Stimulated activated naive CD8-positive, alpha-beta T cell treated with anti-CD3 and anti-CD28 coated beads, Interleukin-15, amount 100 ng/mL, for 72 hours (primary cell): Measurements from ENCODE around the gene CEP55.

Experiments
- ATAC-seq: fragments of 150-1000 bp; cut with Tn5 transposase; 2 replicates; pipeline ENCODE4 v1.10.0; 2021; ENCODE audit warnings: mild to moderate bottlenecking, moderate library complexity
- DNase-seq, 2 donors: peaks; one replicate each; pipeline ENCODE4 v3.0.0; 2021 to 2022
- H3K27ac Mint-ChIP-seq, 2 donors: one replicate each; pipeline ENCODE4 v1.8.0; 2022; ENCODE audit warnings: mild to moderate bottlenecking in 2 of 2, mixed read lengths in 2 of 2, moderate library complexity in 2 of 2
- H3K27me3 Mint-ChIP-seq: one replicate; pipeline ENCODE4 v1.8.0; 2022; ENCODE audit warnings: mixed read lengths
- H3K4me1 Mint-ChIP-seq: one replicate; pipeline ENCODE4 v1.8.0; 2022; ENCODE audit warnings: mild to moderate bottlenecking, mixed read lengths
- H3K4me3 Mint-ChIP-seq, 2 donors: one replicate each; pipeline ENCODE4 v1.8.0; 2022; ENCODE audit warnings: mild to moderate bottlenecking in 2 of 2, mixed read lengths in 2 of 2, moderate library complexity in 1 of 2
- H3K9me3 Mint-ChIP-seq, 2 donors: one replicate each; pipeline ENCODE4 v1.8.0; 2022; ENCODE audit warnings: mixed read lengths in 2 of 2

The CEP55 gene

DNA sequence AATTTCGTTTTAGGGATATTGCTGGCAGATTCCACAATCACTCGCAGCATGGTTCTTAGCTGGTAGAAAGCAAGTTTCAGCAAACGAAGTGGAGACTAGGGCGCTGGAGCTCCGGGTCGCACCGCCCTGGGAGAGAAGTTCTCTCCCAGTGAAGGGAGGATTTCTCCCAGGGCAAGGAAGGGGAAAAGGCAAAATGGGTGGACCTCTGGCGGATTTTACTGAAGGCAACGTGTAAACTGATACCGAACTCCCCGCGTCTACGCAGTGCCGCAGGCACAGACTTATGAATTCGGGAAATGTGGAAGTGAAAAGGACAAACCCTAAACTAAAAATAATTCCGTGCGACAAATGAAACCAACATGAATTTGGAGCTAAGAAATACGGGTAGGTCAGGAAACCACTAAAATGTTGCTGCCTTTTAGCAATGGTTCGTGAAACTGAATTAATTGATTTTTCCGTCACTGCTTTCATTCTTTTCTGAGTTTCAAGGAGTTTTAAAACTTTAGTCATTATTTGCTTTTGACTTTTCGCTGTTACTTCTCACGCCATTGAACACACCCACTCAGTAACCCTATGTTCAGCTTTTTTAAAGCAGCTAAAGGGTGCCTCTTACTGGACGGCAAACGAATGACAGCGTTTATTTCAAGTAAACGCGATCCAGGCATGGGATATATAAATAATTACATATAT is 14.1 kb upstream of the CEP55 start, which contains the start of gene MYOF:
Gene MYOF (minus strand): TSS at position 190 of the 690 bp plus-strand sequence. CDS start 140 bp downstream, at position 50.
- peak; percentile 87 for ATAC-seq
- peak; percentile 47 to 61 for DNase-seq
- H3K4me1 Mint-ChIP-seq: peaks cover 23% of the 10 kb centered on the region
- H3K27me3 Mint-ChIP-seq: no peaks in the 10 kb centered on the region
- peak within 1 kb of the TSS; percentile 94 to 99 for H3K27ac Mint-ChIP-seq
- H3K9me3 Mint-ChIP-seq: no peaks in the 10 kb centered on the region
- H3K4me3 Mint-ChIP-seq: peak within 1 kb of the TSS; percentile 86 to 98

DNA sequence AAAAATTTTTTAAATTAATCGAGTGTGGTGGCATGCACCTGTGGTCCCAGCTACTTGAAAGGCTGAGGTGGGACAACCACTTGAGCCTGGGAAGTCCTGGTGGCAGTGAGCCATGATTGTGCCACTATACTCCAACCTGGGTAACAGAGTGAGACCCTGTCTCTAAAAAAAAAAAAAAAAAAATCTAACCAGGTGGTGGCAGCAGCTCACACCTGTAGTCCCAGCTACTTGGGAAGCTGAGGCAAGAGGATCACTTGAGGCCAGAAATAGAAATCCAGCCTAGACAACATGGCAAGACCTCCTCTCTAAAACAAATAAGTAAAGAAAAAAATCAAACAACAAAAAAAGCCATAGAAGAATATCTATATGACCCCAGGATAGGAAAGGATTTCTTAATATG is 10.7 kb upstream of the CEP55 start:
- DNase-seq: no peak
- ATAC-seq: no peak
- H3K27ac Mint-ChIP-seq: no peak overlapping the region
- peaks cover 17% of the 10 kb centered on the region for H3K4me1 Mint-ChIP-seq
- H3K4me3 Mint-ChIP-seq: no peak overlapping the region
- peaks cover 16% of the 10 kb centered on the region for H3K27me3 Mint-ChIP-seq
- H3K9me3 Mint-ChIP-seq: no peaks in the 10 kb centered on the region

DNA sequence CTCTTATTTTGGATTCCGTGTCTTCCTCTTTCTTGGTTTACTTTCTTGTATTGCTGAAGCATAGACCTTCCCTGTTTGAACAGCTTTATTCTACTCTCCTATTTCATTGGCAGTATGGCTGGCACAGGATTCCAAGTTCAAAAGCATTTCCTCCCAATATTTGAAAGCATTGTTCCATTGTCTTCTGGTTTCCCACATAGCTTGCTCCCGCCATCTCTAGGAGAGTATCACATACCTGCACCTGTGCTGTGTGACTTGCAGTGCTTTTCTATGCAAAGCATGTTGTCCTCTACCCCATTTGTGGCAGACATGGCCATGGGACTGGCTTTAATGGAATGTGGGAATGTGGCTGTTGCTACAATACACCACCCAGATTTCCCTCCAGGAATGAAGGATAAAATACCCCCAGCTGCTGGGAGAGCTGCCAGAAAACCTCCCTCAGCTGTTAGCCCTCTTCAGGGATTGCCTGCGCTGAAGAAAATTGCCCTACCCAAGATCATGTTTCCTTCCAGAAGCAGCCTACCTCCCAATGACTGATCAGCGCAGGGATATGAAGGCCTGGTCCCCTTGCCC is 7.4 kb upstream of the CEP55 start:
- no peak for ATAC-seq
- Mint-ChIP-seq H3K4me1 (no peaks in the 10 kb centered on the region), H3K27ac (no peak overlapping the region), H3K4me3 (no peak overlapping the region), H3K9me3 (no peaks in the 10 kb centered on the region), H3K27me3 (peaks cover 24% of the 10 kb centered on the region)
- no peak for DNase-seq

DNA sequence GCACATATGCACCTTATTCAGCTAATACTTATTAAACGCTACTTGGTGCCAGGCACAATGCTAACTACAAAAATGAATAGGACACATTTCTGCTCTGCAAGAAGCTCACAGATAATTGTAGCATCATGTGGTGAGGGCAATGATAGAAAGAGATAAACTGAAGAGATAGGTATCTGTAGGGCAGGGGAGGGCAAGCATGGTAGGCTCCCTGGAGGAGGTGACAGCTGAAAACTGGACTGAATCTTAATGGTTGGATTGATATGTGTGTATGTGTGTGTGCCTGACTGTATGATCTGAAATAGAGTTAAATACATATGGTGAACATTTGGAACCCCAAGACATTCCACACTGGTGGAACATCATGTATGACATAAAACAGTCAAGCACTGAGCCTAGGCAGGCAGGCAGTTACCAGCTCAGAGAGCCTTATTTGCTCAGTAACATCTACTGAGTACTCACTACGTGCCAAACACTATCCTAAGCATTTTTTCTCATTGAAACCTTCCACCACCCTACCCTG is 4.8 kb upstream of the CEP55 start:
- Mint-ChIP-seq H3K27me3 (peaks cover 34% of the 10 kb centered on the region), H3K9me3 (no peaks in the 10 kb centered on the region), H3K4me1 (peaks cover 13% of the 10 kb centered on the region), H3K4me3 (no peak overlapping the region), H3K27ac (no peak overlapping the region)
- DNase-seq (no peak), ATAC-seq (no peak)

DNA sequence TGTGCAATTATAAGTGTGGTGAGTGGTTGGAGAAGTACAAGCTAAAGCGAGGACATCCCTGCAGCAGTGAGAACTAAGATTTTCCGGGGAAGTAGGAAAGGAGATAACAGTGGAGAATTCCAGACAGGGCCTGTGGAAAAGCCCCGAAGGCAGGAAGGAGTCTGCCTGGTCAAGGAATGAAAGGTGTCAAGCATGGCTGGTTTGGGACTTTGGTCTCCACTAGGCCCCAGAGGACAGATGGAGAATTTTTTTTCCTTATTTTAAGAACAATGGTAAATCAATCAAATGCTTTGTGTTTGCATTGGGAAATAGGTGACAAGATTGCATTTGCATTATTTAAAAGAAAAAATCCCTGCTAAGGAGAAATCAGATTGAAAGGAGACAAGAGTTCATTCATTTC is 3.2 kb upstream of the CEP55 start:
- no peak for ATAC-seq
- no peaks in the 10 kb centered on the region for H3K9me3 Mint-ChIP-seq
- no peak overlapping the region for H3K27ac Mint-ChIP-seq
- H3K4me1 Mint-ChIP-seq: peaks cover 26% of the 10 kb centered on the region
- H3K4me3 Mint-ChIP-seq: no peak overlapping the region
- no peak for DNase-seq
- peaks cover 34% of the 10 kb centered on the region for H3K27me3 Mint-ChIP-seq

DNA sequence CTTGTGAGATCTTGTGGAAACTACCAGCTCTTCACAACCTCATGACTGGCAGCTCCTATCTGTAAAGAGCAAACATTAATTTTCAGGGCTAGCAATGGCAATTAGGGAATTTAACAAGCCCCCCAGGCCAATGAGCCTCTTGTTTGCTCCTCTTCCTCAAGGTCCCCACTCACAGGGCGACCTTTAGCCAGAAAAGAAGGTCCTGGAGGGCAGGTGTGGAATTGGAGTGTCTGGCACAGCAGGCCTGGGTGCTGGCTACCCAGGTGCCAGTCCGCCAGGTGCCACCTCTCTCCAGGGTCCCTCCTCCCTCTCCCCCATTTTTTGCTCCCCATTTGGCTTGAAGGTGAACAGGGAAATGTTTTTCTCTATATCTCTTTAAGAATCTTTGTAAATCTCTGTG is 1.9 kb upstream of the CEP55 start:
- Mint-ChIP-seq H3K4me1 (peaks cover 38% of the 10 kb centered on the region), H3K4me3 (no peak overlapping the region), H3K27me3 (peaks cover 21% of the 10 kb centered on the region), H3K9me3 (no peaks in the 10 kb centered on the region), H3K27ac (no peak overlapping the region)
- ATAC-seq: no peak
- no peak for DNase-seq

DNA sequence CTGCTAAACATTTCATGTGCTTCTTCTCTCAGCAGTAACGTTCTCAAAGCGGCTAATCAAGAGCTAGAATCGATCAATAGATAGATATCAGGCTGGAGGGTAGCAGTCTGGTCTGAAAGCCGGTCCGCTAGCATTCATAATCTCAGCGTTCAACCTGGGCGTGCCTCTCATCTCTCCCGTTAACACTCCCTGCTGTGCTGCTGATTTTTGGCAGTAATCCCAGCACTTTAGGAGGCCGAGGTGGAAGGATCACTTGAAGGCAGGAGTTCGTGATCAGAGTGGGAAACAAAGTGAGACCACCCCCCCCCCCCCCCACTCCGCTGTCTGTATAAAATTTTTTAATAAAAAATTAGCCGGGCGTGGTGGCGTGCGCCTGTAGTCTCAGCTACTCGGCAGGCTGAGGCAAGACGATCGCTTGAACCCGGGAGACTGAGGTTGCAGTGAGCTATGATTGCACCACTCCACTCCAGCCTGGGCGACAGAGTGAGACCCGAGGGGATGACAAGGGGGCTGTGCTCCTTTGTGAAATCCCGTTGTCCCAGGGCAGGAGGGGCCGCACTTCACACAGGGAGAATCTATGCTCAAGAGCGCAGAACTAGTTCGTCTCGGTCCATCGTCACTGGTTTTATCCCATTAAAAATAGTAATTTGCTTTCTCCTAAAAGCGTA is 624 bp upstream of the CEP55 start:
- H3K27ac Mint-ChIP-seq: peak overlapping the region; percentile 57 to 63
- peak overlapping the region; percentile 91 to 92 for H3K4me3 Mint-ChIP-seq
- H3K9me3 Mint-ChIP-seq: no peaks in the 10 kb centered on the region
- peaks cover 42% of the 10 kb centered on the region for H3K4me1 Mint-ChIP-seq
- DNase-seq (no peak), ATAC-seq (peak; percentile 46)
- peaks cover 19% of the 10 kb centered on the region for H3K27me3 Mint-ChIP-seq

DNA sequence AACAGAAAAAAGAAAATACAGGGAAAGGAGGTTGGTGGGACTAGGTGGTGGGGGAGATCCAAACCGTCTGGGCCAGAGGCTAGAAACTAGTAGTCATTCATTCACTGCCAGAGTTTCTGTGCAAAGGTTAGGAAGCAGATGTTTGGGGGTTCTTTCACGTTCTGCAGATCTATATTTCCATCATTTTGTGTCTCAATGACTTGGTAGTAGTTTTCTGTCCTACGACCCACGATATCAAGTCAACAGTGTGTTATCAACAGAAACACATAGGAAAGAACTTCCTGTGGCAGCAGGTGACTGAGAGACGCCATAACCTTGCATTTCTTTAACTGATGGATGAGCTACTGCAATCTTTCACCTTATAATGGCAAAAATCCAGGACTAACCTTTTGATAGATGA is 1.8 kb downstream of the CEP55 start:
- H3K4me1 Mint-ChIP-seq: peaks cover 42% of the 10 kb centered on the region
- DNase-seq (no peak), ATAC-seq (no peak)
- no peak overlapping the region for H3K27ac Mint-ChIP-seq
- H3K9me3 Mint-ChIP-seq: no peaks in the 10 kb centered on the region
- peak overlapping the region; percentile 91 to 92 for H3K4me3 Mint-ChIP-seq
- H3K27me3 Mint-ChIP-seq: peaks cover 11% of the 10 kb centered on the region

DNA sequence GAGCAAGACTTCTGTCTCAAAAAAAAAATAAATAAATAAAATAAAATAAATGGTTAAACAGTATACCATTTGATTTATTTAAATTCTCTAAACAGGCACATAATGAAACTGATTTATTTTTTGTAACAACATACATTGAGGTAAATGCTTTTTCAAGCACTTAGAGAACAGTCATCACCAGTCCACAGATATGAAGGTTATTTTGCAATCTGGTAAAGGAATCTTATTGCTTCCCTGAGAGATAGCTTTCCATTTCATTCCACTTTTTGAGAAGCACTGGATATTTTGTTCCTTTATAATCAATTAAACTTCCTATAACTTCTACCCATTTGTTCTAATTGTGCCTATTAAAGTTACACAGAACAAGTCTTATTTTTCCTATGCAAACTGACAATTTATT is 5.2 kb downstream of the CEP55 start:
- no peak overlapping the region for H3K4me3 Mint-ChIP-seq
- peaks cover 29% of the 10 kb centered on the region for H3K4me1 Mint-ChIP-seq
- H3K27ac Mint-ChIP-seq: no peak overlapping the region
- ATAC-seq (no peak), DNase-seq (no peak)
- H3K27me3 Mint-ChIP-seq: no peaks in the 10 kb centered on the region
- no peaks in the 10 kb centered on the region for H3K9me3 Mint-ChIP-seq

DNA sequence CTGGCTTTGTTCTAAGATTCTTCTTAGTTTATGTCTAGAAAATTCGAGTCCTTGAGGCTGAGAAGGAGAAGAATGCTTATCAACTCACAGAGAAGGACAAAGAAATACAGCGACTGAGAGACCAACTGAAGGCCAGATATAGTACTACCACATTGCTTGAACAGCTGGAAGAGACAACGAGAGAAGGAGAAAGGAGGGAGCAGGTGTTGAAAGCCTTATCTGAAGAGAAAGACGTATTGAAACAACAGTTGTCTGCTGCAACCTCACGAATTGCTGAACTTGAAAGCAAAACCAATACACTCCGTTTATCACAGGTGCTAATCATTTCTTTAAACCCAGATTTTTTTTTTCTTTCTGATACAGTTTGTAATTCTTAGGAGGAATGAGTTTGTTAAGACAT is 6.7 kb downstream of the CEP55 start:
- peak overlapping the region in 1 of 2 donors; percentile 25 for H3K27ac Mint-ChIP-seq
- H3K27me3 Mint-ChIP-seq: no peaks in the 10 kb centered on the region
- H3K9me3 Mint-ChIP-seq: no peaks in the 10 kb centered on the region
- ATAC-seq (no peak), DNase-seq (no peak)
- no peak overlapping the region for H3K4me3 Mint-ChIP-seq
- peaks cover 17% of the 10 kb centered on the region for H3K4me1 Mint-ChIP-seq

DNA sequence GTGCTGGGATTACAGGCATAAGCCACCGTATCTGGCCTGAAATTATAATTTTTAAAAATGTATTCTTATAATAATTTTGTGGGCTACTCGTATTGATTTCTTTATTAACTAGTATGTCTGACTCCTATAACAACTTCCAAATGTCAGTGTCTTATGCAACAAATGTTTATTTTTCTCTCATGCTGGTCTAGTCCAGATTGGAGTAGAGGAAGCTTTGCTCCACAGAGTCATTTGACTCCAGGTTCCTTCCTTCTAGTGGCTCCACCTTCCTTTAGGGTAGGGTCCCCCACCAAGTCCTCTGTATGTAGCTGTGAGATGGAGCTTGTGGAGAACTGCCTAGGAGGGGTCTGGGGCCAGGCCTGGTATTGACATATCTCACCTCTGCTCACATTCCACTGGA is 8.7 kb downstream of the CEP55 start:
- Mint-ChIP-seq H3K4me1 (peaks cover 4% of the 10 kb centered on the region), H3K9me3 (no peaks in the 10 kb centered on the region), H3K27ac (no peak overlapping the region), H3K27me3 (no peaks in the 10 kb centered on the region), H3K4me3 (no peak overlapping the region)
- ATAC-seq: no peak
- DNase-seq: no peak

DNA sequence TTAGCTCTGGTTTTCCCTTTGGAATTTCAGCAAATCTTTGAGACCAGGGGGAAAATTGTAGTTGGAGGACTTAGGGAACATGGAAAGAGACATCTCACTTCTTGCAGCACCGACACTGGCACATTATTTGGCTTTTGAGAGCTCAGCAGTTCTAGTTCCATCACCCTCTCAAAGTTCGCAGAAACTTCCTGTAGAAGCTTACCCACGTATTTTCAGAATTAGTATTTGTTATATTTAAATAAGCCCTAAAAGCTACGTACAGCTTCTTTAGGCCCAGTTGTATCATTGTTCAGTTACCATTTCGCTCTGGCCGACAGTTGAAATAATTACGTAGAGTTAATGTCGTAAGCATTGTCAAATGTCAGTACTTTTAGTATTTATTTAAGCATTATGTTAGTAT is 13.4 kb downstream of the CEP55 start:
- no peaks in the 10 kb centered on the region for H3K27me3 Mint-ChIP-seq
- no peak overlapping the region for H3K27ac Mint-ChIP-seq
- no peak for ATAC-seq
- DNase-seq: no peak
- no peaks in the 10 kb centered on the region for H3K9me3 Mint-ChIP-seq
- H3K4me3 Mint-ChIP-seq: no peak overlapping the region
- peaks cover 4% of the 10 kb centered on the region for H3K4me1 Mint-ChIP-seq

DNA sequence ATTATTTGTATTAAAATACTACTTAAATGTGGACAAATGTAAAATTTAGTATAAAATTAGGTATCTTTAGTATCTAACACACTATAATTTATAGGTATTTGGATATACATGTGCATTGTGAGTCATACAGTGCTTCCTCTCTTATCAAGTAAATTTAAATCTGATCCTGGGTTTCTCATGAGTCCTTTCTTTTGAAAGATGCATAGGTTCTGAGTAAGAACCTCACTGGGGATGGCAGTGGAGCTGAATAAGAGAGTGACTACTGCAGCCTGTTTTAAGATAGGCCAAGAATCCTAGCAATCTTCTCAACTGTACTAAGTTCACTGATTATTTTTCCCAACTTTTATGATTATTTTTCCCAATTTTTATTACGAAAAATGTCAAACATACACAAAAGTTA is 16.2 kb downstream of the CEP55 start:
- DNase-seq (no peak), ATAC-seq (no peak)
- Mint-ChIP-seq H3K4me1 (peaks cover 4% of the 10 kb centered on the region), H3K27ac (no peak overlapping the region), H3K9me3 (no peaks in the 10 kb centered on the region), H3K27me3 (no peaks in the 10 kb centered on the region), H3K4me3 (no peak overlapping the region)

DNA sequence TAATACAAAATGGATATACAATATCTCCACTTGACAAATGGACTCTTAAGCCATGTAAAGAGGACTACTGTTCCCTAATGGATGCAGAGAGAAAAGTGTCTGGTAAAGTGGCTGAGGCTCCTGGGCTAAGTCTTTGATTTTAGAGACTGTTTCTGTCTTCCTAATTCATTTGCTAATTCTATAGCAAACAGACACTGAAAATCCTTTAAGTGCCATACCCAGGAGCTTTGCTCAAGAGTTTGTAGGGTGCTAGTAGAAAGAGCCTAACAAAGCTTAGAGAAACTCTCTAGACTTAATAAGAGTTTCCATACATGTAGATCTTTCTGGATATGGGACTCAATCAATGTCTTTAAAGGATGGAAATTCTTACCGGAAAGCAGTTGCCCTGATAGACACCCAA is 16.7 kb downstream of the CEP55 start:
- peaks cover 4% of the 10 kb centered on the region for H3K4me1 Mint-ChIP-seq
- H3K4me3 Mint-ChIP-seq: no peak overlapping the region
- H3K27ac Mint-ChIP-seq: no peak overlapping the region
- no peak for DNase-seq
- no peaks in the 10 kb centered on the region for H3K27me3 Mint-ChIP-seq
- no peak for ATAC-seq
- no peaks in the 10 kb centered on the region for H3K9me3 Mint-ChIP-seq

DNA sequence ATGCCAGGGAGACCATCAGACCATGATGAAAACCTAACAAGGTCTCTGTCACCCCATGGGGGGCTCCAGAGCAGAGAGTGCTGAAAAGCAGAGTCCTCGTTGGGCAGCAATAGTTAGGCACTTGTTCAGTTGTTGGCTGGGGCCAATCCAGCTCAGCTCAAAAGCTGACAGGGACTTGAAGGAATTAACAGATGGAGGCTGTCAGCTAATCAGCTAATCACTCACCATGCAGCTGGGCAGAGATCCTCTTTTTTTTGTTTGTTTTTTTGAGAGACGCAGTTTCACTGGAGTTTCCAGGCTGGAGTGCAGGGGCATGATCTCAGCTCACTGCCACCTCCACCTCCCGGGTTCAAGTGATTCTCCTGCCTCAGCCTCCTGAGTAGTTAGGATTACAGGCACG is 18.1 kb downstream of the CEP55 start:
- Mint-ChIP-seq H3K27ac (no peak overlapping the region), H3K27me3 (no peaks in the 10 kb centered on the region), H3K4me3 (no peak overlapping the region), H3K9me3 (no peaks in the 10 kb centered on the region), H3K4me1 (peaks cover 3% of the 10 kb centered on the region)
- ATAC-seq (no peak), DNase-seq (no peak)
